ENCODE results near the gene C11orf97.
"Not testable (repeated sequence)": the region's sequence is repeated elsewhere in the genome, so short reads cannot be mapped to it uniquely, and the experiment has no call there.

GRCh38 chr11:94572975-94573374 lies 60.7 kb downstream of the C11orf97 start:
- TF ChIP-seq CTCF (conservative IDR thresholded peaks at IDR 0.05); EZH2 (IDR thresholded peaks at IDR 0.05; ENCODE audit: low read depth): not testable (repeated sequence)

All from PC-9 (cell line).